Lung (tissue), 16 donors: Measurements from ENCODE around the gene ROR1. TPM values are rescaled to one million over a fixed set of nuclear protein-coding genes. Genes with fewer than 3 reads are reported as not detected.

Experiments used
- ATAC-seq: fragments of 200-7000 bp; cut with Tn5 transposase; one replicate; pipeline ENCODE4 v1.9.1; 2020; ENCODE audit warnings: moderate number of reproducible peaks; ENCODE audit not compliant: insufficient read depth, low FRiP score
- DNase-seq, 3 donors: peaks; one replicate each; pipeline ENCODE4 v3.0.0-alpha.2; 2013 to 2017
- H3K27ac ChIP-seq, 2 donors: one replicate each; pipeline ENCODE4 v1.5.1; 2013; ENCODE audit warnings: mild to moderate bottlenecking in 2 of 2, moderate library complexity in 2 of 2, control low read depth in 1 of 2, inconsistent platforms in 1 of 2, low read depth in 1 of 2, low read length in 1 of 2
- H3K27me3 ChIP-seq, 3 donors: one replicate each; pipeline ENCODE4 v1.5.1; 2013; ENCODE audit warnings: low read length in 2 of 3; ENCODE audit not compliant: control insufficient read depth in 3 of 3, insufficient read depth in 3 of 3
- H3K36me3 ChIP-seq, 4 donors: one replicate each; pipeline ENCODE4 v1.5.1; 2013; ENCODE audit warnings: low read length in 4 of 4, mild to moderate bottlenecking in 1 of 4, moderate library complexity in 1 of 4; ENCODE audit not compliant: control insufficient read depth in 4 of 4, insufficient read depth in 4 of 4
- H3K4me1 ChIP-seq, 5 donors: one replicate each; pipeline ENCODE4 v1.5.1; 2013; ENCODE audit warnings: low read length in 5 of 5, mild to moderate bottlenecking in 2 of 5, moderate library complexity in 1 of 5; ENCODE audit not compliant: control insufficient read depth in 5 of 5, insufficient read depth in 5 of 5
- H3K4me3 ChIP-seq: one replicate; pipeline ENCODE4 v1.5.1; 2013; ENCODE audit warnings: mild to moderate bottlenecking, control low read depth, moderate library complexity
- H3K9ac ChIP-seq, 2 donors: one replicate each; pipeline ENCODE4 v1.5.1; 2013; ENCODE audit warnings: low read length in 2 of 2, control low read depth in 1 of 2; ENCODE audit not compliant: insufficient read depth in 1 of 2
- H3K9me3 ChIP-seq, 4 donors: one replicate each; pipeline ENCODE4 v1.5.1; 2013; ENCODE audit warnings: low read length in 3 of 4, mild to moderate bottlenecking in 1 of 4, moderate library complexity in 1 of 4; ENCODE audit not compliant: control insufficient read depth in 4 of 4, insufficient read depth in 3 of 4
- WGBS, 2 donors: extraction: QIAGEN DNeasy Blood & Tissue Kit; methylation state at CpG; one replicate each; pipeline ENCODE4 v1.1.7; 2013; 5-methylcytosine and 5-hydroxymethylcytosine counted together
- long read RNA-seq, 5 donors: transcript quantifications; one replicate each; lab custom pipeline, GENCODE V29; 2026
- polyA plus RNA-seq, 2 donors: library from polyadenylated mRNA; stranded (reverse); fragments of 200-250 nt; gene quantifications; one replicate each; pipeline ENCODE4 v1.2.1, GENCODE V29; 2013
- total RNA-seq, 2 donors: library from RNA; depleted of rRNA in 1 of 2; stranded (reverse); fragments of >200 nt in 1 of 2; gene quantifications; one replicate each; pipeline ENCODE4 v1.2.1, GENCODE V29; 2014 to 2021
- TF ChIP-seq, protein P1 (sequence below): IDR thresholded peaks from 2 replicates; pipeline ENCODE4 v1.5.1; 2012; ENCODE audit warnings: mild to moderate bottlenecking; ENCODE audit errors: control extremely low read depth, extremely low read depth
- donor health status: control.
- donor health status: control.
- donor health status: Bipolar disorder and iron deficiency.
- donor health status: healthy.
- donor health status: DM: yes; HTN: yes; CAD: no.

The ROR1 gene
- total RNA-seq = 10 to 100 TPM; 23.2 to 47.0 TPM
- polyA plus RNA-seq = 1 to 10 TPM; 2.9 to 4.8 TPM
- long read RNA-seq, donor 1, full-length matches to known transcripts = 17 of 24 reads
- long read RNA-seq, donor 1, partial matches to known transcripts = 7 of 24 reads
- long read RNA-seq, donor 1, other reads (novel, unspliced or antisense) = 0 of 24 reads
- long read RNA-seq, donor 2, full-length matches to known transcripts = 3 of 3 reads
- long read RNA-seq, donor 2, partial matches to known transcripts = 0 of 3 reads
- long read RNA-seq, donor 2, other reads (novel, unspliced or antisense) = 0 of 3 reads
- long read RNA-seq, donor 3, full-length matches to known transcripts = 7 of 20 reads
- long read RNA-seq, donor 3, partial matches to known transcripts = 13 of 20 reads
- long read RNA-seq, donor 3, other reads (novel, unspliced or antisense) = 0 of 20 reads
- long read RNA-seq, donor 4, full-length matches to known transcripts = 6 of 6 reads
- long read RNA-seq, donor 4, partial matches to known transcripts = 0 of 6 reads
- long read RNA-seq, donor 4, other reads (novel, unspliced or antisense) = 0 of 6 reads
- long read RNA-seq, donor 5, full-length matches to known transcripts = 14 of 65 reads
- long read RNA-seq, donor 5, partial matches to known transcripts = 51 of 65 reads
- long read RNA-seq, donor 5, other reads (novel, unspliced or antisense) = 0 of 65 reads

DNA sequence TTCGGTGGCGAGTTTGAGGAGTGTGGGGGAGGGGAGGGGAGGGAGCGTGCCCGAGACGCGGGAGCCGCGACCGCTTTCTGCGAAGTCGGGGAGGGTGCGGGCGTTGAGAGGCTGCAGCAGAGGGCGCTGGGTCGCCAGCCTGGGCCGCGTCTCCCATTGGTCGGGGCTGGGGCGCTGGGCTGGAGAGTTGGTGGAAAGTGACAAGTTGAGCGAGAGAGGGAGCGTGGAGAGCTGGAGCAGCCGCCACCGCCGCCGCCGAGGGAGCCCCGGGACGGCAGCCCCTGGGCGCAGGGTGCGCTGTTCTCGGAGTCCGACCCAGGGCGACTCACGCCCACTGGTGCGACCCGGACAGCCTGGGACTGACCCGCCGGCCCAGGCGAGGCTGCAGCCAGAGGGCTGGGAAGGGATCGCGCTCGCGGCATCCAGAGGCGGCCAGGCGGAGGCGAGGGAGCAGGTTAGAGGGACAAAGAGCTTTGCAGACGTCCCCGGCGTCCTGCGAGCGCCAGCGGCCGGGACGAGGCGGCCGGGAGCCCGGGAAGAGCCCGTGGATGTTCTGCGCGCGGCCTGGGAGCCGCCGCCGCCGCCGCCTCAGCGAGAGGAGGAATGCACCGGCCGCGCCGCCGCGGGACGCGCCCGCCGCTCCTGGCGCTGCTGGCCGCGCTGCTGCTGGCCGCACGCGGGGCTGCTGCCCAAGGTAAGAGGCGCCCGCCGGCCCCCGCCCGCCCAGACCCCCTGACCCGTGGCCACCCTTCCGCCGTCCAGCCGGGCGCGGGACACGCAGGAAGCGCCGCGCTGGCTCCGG is at the start of gene ROR1:
ROR1 (plus strand) TSS at position 203 of the 802 bp plus-strand sequence.
- no peaks in the 10 kb centered on the region for H3K9me3 ChIP-seq
- peak within 1 kb of the TSS; percentile 72 for H3K4me3 ChIP-seq
- H3K27ac ChIP-seq = peak within 1 kb of the TSS; percentile 90 to 93
- peak within 1 kb of the TSS; percentile 0 to 65 for H3K9ac ChIP-seq
- H3K4me1 ChIP-seq = peaks cover 0 to 43% (median 11%) of the 10 kb centered on the region in 5 donors
- TF ChIP-seq, protein P1, sequence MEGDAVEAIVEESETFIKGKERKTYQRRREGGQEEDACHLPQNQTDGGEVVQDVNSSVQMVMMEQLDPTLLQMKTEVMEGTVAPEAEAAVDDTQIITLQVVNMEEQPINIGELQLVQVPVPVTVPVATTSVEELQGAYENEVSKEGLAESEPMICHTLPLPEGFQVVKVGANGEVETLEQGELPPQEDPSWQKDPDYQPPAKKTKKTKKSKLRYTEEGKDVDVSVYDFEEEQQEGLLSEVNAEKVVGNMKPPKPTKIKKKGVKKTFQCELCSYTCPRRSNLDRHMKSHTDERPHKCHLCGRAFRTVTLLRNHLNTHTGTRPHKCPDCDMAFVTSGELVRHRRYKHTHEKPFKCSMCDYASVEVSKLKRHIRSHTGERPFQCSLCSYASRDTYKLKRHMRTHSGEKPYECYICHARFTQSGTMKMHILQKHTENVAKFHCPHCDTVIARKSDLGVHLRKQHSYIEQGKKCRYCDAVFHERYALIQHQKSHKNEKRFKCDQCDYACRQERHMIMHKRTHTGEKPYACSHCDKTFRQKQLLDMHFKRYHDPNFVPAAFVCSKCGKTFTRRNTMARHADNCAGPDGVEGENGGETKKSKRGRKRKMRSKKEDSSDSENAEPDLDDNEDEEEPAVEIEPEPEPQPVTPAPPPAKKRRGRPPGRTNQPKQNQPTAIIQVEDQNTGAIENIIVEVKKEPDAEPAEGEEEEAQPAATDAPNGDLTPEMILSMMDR = peak; percentile 19
- H3K36me3 ChIP-seq = peaks cover 0 to 7% (median 0%) of the 10 kb centered on the region in 4 donors
- DNase-seq (peak; percentile 94 to 96 (median 95)), ATAC-seq (peak; percentile 89)
- WGBS, 2 donors = 1% methylated on average over 55 to 99 of the region's 99 CpGs
- no peaks in the 10 kb centered on the region for H3K27me3 ChIP-seq

DNA sequence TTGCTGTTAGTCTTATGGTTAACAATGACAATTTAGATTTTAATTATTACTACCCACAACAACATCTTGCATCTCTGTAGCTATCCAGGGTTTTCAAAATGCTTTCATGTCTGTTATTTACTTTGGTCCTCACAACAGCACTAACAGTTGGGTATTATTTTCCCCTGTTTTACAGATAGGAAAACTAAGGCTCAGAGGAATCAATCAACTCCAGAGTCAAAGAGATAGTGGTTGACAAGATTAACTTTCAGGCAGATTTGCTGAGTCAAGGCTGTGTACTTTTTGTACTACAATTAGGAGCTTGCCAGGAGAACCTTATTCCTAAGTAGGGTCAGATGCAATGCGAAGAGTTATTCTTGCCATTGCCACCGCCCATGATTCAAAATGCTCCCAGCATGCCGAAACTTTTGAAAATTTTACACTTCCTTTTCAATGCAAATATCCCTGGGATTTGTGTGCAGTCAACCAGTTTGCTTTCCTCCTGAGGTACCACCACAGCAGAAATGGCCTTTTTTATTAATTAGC is 49.4 kb upstream of the ROR1 start:
- no peaks in the 10 kb centered on the region for H3K36me3 ChIP-seq
- H3K4me1 ChIP-seq = peaks cover 0 to 5% (median 0%) of the 10 kb centered on the region in 5 donors
- DNase-seq (no peak), ATAC-seq (no peak)
- no peak overlapping the region for H3K4me3 ChIP-seq
- TF ChIP-seq, protein P1 = no peak
- WGBS, 2 donors = 93 to 96% methylated on average over 3 of the region's 3 CpGs
- H3K9me3 ChIP-seq = no peaks in the 10 kb centered on the region
- no peak overlapping the region for H3K27ac ChIP-seq
- no peak overlapping the region for H3K9ac ChIP-seq
- H3K27me3 ChIP-seq = no peaks in the 10 kb centered on the region

DNA sequence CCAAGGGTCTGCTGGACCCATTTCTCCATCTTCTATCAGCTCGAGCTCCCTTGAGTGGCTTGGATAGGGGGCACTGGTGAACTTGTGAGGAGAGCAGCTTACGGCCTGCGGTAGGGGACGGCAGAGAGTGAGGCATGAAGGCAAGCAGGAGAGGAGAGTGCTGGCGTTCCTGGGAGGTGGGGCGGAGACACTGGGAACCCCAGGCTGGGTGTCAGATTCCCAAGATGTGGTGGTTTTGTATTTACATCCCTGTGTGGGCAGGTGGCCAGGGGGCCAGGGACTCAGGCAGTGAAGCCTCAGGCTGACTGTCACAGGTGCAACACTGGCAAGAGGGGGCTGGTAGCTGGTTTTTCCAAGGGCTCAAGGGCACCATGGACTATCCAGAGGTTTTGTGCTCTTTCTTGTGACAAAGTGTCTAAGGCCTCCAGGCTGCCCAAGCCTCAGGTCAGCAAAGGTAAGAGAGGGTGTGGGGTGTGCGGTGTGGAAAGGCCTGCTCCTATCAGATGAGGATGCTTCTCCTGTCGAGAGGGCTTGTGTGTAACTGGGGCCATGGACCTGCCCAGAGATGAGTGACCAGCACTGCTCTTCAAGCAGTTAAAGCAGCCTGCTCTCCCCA is 45.1 kb upstream of the ROR1 start:
- Histone ChIP-seq H3K27ac (no peak overlapping the region), H3K4me3 (no peak overlapping the region), H3K9ac (no peak overlapping the region), H3K9me3 (peaks cover 0 to 2% (median 0%) of the 10 kb centered on the region in 4 donors), H3K4me1 (peaks cover 0 to 24% (median 8%) of the 10 kb centered on the region in 5 donors), H3K27me3 (no peaks in the 10 kb centered on the region), H3K36me3 (no peaks in the 10 kb centered on the region)
- TF ChIP-seq, protein P1 = no peak
- ATAC-seq (no peak), DNase-seq (no peak)
- WGBS, 2 donors = 90% methylated on average over 8 of the region's 8 CpGs
